HepG2 (cell line): Measurements from ENCODE around the gene CLDN14. TPM values are rescaled to one million over a fixed set of nuclear protein-coding genes. Genes with fewer than 3 reads are reported as not detected.
A peak's percentile ranks its signal among the peaks of the same experiment; 100 is the strongest.

Experiments used
- ATAD3A ChIP-seq: sonication (generic); formaldehyde crosslinking; IDR thresholded peaks from 2 replicates; pipeline ENCODE4 v1.4.0; 2020; ENCODE audit warnings: missing genetic modification reagents
- DNMT1 ChIP-seq: sonication (generic); formaldehyde crosslinking; IDR thresholded peaks from 2 replicates; pipeline ENCODE4 v1.5.1; 2020; ENCODE audit warnings: mild to moderate bottlenecking, missing genetic modification reagents
- DNMT3B ChIP-seq: conservative IDR thresholded peaks from 2 replicates; pipeline ENCODE4 v1.6.1; 2016; ENCODE audit warnings: missing biosample characterization, control low read depth
- ETV5 ChIP-seq: IDR thresholded peaks from 2 replicates; pipeline ENCODE4 v1.6.1; 2018; ENCODE audit warnings: missing biosample characterization, missing genetic modification reagents, inconsistent platforms, borderline replicate concordance
- FOXJ3 ChIP-seq: sonication (generic); formaldehyde crosslinking; IDR thresholded peaks from 2 replicates; pipeline ENCODE4 v1.4.0; 2020; ENCODE audit warnings: missing genetic modification reagents, mild to moderate bottlenecking, borderline replicate concordance
- FOXK2 ChIP-seq: fragments of 450-650 bp; IDR thresholded peaks from 2 replicates; pipeline ENCODE4 v1.6.1; 2016
- KAT8 ChIP-seq: IDR thresholded peaks from 2 replicates; pipeline ENCODE4 v1.6.1; 2016; ENCODE audit warnings: missing genetic modification reagents, missing compliant biosample characterization
- KDM5B ChIP-seq: sonication (generic); formaldehyde crosslinking; IDR thresholded peaks from 2 replicates; pipeline ENCODE4 v1.4.0; 2020; ENCODE audit warnings: missing genetic modification reagents, mild to moderate bottlenecking, borderline replicate concordance
- MED8 ChIP-seq: sonication (generic); formaldehyde crosslinking; IDR thresholded peaks from 2 replicates; pipeline ENCODE4 v1.8.1; 2023; ENCODE audit warnings: mild to moderate bottlenecking, missing genetic modification reagents; ENCODE audit not compliant: insufficient replicate concordance
- PAF1 ChIP-seq: IDR thresholded peaks from 2 replicates; pipeline ENCODE4 v1.6.1; 2016; ENCODE audit warnings: missing genetic modification reagents, missing compliant biosample characterization
- SMAD3 ChIP-seq: sonication (generic); formaldehyde crosslinking; IDR thresholded peaks from 2 replicates; pipeline ENCODE4 v1.4.0; 2020; ENCODE audit warnings: missing genetic modification reagents
- SOX6 ChIP-seq, 2 experiments: fragments of 450-650 bp in 1 of 2; sonication (generic) in 1 of 2; formaldehyde crosslinking in 1 of 2; IDR thresholded peaks; 2 replicates each; pipeline versions ENCODE4 v1.4.0 to v1.6.1; 2017 to 2020; ENCODE audit warnings: antibody characterized with exemption in 1 of 2, mild to moderate bottlenecking in 1 of 2, missing genetic modification reagents in 1 of 2
- TBP ChIP-seq: sonication (generic); formaldehyde crosslinking; IDR thresholded peaks from 2 replicates; pipeline ENCODE4 v1.5.0; 2020; ENCODE audit warnings: missing genetic modification reagents
- THAP11 ChIP-seq: IDR thresholded peaks from 2 replicates; pipeline ENCODE4 v1.6.1; 2016; ENCODE audit warnings: missing biosample characterization, missing genetic modification reagents
- YY1 ChIP-seq: IDR thresholded peaks from 2 replicates; pipeline ENCODE4 v1.6.1; 2011; ENCODE audit warnings: low read length, low read depth, moderate library complexity, mild to moderate bottlenecking; ENCODE audit not compliant: insufficient read depth, insufficient replicate concordance
- ZNF569 ChIP-seq: sonication (generic); formaldehyde crosslinking; IDR thresholded peaks from 2 replicates; pipeline ENCODE4 v1.5.0; 2020; ENCODE audit warnings: mild to moderate bottlenecking, missing genetic modification reagents, moderate library complexity, borderline replicate concordance
- ZNF577 ChIP-seq: sonication (generic); formaldehyde crosslinking; IDR thresholded peaks from 2 replicates; pipeline ENCODE4 v1.4.0; 2020; ENCODE audit warnings: mild to moderate bottlenecking, low read depth, missing genetic modification reagents, borderline replicate concordance
- ZNF83 ChIP-seq: sonication (generic); formaldehyde crosslinking; IDR thresholded peaks from 2 replicates; pipeline ENCODE4 v1.4.0; 2020; ENCODE audit warnings: missing genetic modification reagents, mild to moderate bottlenecking, borderline replicate concordance
- polyA plus RNA-seq, 8 experiments: library from polyadenylated mRNA; depleted of rRNA in 3 of 8; stranded (reverse) in 7 of 8; unstranded in 1 of 8; fragments of >200 nt; fragmentation: Illumina TruSeq in 4 of 8; extraction: Trizol in 4 of 8; gene quantifications; 2 replicates each; pipeline versions ENCODE4 v1.2.1 to v1.2.3, GENCODE V29; 2011 to 2016; ENCODE audit warnings: low read depth in 4 of 8, missing spikeins in 1 of 8, mixed read lengths in 1 of 8; ENCODE audit not compliant: insufficient read depth in 1 of 8
- total RNA-seq, 5 experiments: library from RNA; depleted of rRNA; stranded (reverse); fragments of >200 nt; fragmentation: Illumina TruSeq; extraction: Trizol; gene quantifications; 2 replicates each; pipeline ENCODE4 v1.2.3, GENCODE V29; 2016; ENCODE audit warnings: low read depth in 1 of 5
- TF ChIP-seq, protein P1 (sequence below): sonication (generic); formaldehyde crosslinking; IDR thresholded peaks from 2 replicates; pipeline ENCODE4 v1.4.0; 2020; ENCODE audit warnings: mild to moderate bottlenecking, missing genetic modification reagents
- TF ChIP-seq, protein P2 (sequence below): sonication (generic); formaldehyde crosslinking; IDR thresholded peaks from 2 replicates; pipeline ENCODE4 v1.4.0; 2020; ENCODE audit warnings: mild to moderate bottlenecking, missing genetic modification reagents
- TF ChIP-seq, protein P3 (sequence below), 2 experiments: IDR thresholded peaks; 2 replicates each; pipeline ENCODE4 v1.6.1; 2011 to 2012; ENCODE audit warnings: low read length in 2 of 2, borderline replicate concordance in 1 of 2, low read depth in 1 of 2, mild to moderate bottlenecking in 1 of 2, moderate library complexity in 1 of 2
- TF ChIP-seq, protein P4 (sequence below): IDR thresholded peaks from 2 replicates; pipeline ENCODE4 v1.6.1; 2016; ENCODE audit warnings: low read depth, borderline replicate concordance

Gene CLDN14
- total and polyA plus RNA-seq, 2 of the 13 experiments (the other 11 are each of a cell fraction or from before 2014, with no cell fraction given) = 1.1 to 1.4 TPM

DNA sequence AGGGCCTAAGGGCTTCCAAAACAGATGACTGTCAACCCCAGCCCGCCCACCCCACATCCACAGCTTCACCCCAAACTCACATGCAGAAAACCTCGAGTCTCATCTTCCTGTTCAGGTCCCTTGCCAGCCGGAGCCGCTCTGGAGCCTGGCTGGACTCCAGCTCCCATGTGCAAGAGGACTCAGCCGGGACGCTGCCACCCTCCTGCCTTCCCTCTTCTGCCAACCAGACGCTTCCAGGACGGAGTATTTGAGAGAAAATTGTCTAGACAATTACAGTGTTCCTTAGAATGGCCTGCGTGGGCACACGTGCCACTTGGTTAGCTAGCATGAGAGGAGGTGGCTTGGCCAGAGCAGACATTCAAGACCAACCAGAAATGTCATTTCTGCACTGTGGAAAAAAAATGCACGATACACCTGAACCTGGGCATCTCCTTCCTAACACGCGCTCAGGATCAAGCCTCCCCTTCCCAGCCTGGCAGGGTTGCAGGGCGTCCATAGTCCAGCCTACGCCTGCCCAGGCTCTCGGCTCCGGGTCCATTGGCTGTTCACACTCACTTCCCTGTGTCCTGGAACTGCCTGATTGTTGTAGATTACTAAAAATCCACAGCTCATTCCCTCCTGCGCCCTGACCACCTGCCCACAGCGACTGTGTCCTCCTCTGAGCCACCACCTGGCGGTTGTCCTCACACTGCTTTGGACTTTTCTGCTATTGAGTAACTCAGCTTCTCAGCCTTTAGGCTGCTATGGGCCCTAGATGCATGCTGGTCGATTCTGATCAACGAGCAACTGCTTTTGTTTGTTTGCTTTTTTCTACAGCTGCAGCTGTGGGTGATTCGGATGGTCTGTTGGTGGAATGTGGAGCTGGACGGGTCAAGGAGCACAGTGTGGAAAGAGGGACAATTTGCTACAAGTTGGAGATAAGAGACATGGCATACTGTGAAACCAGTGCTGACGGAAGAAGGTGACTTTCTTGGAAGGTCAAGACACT is at the start of gene CLDN14 (continued):
- TF ChIP-seq SOX6 (IDR thresholded peaks at IDR 0.05) (no peak), SOX6 (CRISPR knock-in tag; IDR thresholded peaks at IDR 0.05) (peak; percentile 92), SMAD3 (no peak; the same call in 1 of the 2 replicates), ZNF577 (CRISPR knock-in tag) (no peak), ATAD3A (CRISPR knock-in tag) (no peak), ZNF569 (CRISPR knock-in tag) (0 out of 2 replicates have a peak, but pooled peaks have one; percentile 64), KDM5B (CRISPR knock-in tag) (peak; percentile 70), YY1 (peak; percentile 35), DNMT3B (CRISPR knock-in tag) (no peak), ZNF83 (CRISPR knock-in tag) (no peak), TBP (no peak), FOXK2 (peak; percentile 38; the same call in 1 of the 2 replicates), MED8 (CRISPR knock-in tag) (peak; percentile 74), KAT8 (peak; percentile 64), ETV5 (peak; percentile 20; the same call in 1 of the 2 replicates), FOXJ3 (CRISPR knock-in tag) (peak; percentile 89; the same call in 1 of the 2 replicates), THAP11 (CRISPR knock-in tag) (peak; percentile 72), DNMT1 (CRISPR knock-in tag) (0 out of 2 replicates have a peak, but pooled peaks have one; percentile 85), PAF1 (no peak)
- TF ChIP-seq, protein P1, sequence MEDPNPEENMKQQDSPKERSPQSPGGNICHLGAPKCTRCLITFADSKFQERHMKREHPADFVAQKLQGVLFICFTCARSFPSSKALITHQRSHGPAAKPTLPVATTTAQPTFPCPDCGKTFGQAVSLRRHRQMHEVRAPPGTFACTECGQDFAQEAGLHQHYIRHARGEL (CRISPR knock-in tag) = peak; percentile 74; the same call in 1 of the 2 replicates
- TF ChIP-seq, protein P2, sequence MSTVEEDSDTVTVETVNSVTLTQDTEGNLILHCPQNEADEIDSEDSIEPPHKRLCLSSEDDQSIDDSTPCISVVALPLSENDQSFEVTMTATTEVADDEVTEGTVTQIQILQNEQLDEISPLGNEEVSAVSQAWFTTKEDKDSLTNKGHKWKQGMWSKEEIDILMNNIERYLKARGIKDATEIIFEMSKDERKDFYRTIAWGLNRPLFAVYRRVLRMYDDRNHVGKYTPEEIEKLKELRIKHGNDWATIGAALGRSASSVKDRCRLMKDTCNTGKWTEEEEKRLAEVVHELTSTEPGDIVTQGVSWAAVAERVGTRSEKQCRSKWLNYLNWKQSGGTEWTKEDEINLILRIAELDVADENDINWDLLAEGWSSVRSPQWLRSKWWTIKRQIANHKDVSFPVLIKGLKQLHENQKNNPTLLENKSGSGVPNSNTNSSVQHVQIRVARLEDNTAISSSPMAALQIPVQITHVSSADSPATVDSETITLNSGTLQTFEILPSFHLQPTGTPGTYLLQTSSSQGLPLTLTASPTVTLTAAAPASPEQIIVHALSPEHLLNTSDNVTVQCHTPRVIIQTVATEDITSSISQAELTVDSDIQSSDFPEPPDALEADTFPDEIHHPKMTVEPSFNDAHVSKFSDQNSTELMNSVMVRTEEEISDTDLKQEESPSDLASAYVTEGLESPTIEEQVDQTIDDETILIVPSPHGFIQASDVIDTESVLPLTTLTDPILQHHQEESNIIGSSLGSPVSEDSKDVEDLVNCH = no peak
- TF ChIP-seq, protein P3, sequence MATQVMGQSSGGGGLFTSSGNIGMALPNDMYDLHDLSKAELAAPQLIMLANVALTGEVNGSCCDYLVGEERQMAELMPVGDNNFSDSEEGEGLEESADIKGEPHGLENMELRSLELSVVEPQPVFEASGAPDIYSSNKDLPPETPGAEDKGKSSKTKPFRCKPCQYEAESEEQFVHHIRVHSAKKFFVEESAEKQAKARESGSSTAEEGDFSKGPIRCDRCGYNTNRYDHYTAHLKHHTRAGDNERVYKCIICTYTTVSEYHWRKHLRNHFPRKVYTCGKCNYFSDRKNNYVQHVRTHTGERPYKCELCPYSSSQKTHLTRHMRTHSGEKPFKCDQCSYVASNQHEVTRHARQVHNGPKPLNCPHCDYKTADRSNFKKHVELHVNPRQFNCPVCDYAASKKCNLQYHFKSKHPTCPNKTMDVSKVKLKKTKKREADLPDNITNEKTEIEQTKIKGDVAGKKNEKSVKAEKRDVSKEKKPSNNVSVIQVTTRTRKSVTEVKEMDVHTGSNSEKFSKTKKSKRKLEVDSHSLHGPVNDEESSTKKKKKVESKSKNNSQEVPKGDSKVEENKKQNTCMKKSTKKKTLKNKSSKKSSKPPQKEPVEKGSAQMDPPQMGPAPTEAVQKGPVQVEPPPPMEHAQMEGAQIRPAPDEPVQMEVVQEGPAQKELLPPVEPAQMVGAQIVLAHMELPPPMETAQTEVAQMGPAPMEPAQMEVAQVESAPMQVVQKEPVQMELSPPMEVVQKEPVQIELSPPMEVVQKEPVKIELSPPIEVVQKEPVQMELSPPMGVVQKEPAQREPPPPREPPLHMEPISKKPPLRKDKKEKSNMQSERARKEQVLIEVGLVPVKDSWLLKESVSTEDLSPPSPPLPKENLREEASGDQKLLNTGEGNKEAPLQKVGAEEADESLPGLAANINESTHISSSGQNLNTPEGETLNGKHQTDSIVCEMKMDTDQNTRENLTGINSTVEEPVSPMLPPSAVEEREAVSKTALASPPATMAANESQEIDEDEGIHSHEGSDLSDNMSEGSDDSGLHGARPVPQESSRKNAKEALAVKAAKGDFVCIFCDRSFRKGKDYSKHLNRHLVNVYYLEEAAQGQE (IDR thresholded peaks at IDR 0.05; ENCODE audit: borderline replicate concordance in 1 of 2, low read depth in 1 of 2, low read length in 2 of 2) = peak in 1 of 2 experiments; percentile 51; a peak in 1 of 4 replicates
- TF ChIP-seq, protein P4, sequence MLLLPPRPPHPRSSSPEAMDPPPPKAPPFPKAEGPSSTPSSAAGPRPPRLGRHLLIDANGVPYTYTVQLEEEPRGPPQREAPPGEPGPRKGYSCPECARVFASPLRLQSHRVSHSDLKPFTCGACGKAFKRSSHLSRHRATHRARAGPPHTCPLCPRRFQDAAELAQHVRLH (CRISPR knock-in tag) = no peak; the same call in 1 of the 2 replicates
